22Rv1 (cell line): ENCODE measurements around the gene OVAAL.

Source experiments
- H3K27ac ChIP-seq: fragments of 450-650 bp; 2 replicates; pipeline ENCODE4 v1.5.1; 2017
- ZFX ChIP-seq: fragments of 450-650 bp; IDR thresholded peaks from 2 replicates; pipeline ENCODE4 v1.6.1; 2017; ENCODE audit warnings: antibody characterized with exemption, borderline replicate concordance
- TF ChIP-seq, protein P1 (sequence below): fragments of 450-650 bp; IDR thresholded peaks from 2 replicates; pipeline ENCODE4 v1.5.1; 2017; ENCODE audit warnings: mild to moderate bottlenecking

OVAAL gene

DNA sequence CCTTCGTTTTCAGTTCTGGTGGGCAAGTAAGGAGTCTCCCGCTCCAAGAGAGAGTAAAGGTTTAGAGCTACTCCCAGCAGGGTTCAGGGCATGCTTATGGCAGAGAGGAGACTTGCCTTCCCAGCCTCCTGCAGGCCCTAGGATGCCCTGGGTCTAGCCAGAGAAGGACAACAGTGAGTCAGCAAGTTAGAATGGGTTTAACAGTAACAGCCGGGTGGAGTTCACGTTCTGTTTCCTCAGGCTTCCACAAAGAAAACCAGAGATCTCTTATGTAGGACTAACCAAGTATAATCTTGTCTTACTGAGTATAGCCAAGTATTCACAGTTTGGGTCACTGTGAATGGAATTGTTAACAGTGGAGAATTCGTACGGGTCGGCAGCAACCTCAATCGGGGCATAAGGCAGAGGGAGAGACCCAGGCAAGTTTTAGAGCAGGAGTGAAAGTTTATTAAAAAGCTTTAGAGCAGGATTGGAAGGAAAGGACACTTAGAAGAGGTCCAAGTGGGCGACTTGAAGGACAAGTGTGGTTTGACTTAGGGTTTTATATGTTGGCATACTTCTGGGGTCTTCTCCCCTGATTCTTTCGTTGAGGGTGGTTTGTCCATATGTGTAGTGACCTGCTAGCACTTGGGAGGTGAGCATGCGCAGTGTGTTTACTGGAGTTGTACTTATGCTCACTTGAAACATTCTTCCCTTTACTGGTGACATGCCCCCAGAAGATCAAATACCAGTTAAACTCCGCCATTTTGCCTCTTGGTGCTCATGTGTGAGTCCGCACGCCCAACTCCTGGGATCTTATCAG lies 4.5 kb downstream of the OVAAL start:
- H3K27ac ChIP-seq = no peak overlapping the region
- TF ChIP-seq, protein P1, sequence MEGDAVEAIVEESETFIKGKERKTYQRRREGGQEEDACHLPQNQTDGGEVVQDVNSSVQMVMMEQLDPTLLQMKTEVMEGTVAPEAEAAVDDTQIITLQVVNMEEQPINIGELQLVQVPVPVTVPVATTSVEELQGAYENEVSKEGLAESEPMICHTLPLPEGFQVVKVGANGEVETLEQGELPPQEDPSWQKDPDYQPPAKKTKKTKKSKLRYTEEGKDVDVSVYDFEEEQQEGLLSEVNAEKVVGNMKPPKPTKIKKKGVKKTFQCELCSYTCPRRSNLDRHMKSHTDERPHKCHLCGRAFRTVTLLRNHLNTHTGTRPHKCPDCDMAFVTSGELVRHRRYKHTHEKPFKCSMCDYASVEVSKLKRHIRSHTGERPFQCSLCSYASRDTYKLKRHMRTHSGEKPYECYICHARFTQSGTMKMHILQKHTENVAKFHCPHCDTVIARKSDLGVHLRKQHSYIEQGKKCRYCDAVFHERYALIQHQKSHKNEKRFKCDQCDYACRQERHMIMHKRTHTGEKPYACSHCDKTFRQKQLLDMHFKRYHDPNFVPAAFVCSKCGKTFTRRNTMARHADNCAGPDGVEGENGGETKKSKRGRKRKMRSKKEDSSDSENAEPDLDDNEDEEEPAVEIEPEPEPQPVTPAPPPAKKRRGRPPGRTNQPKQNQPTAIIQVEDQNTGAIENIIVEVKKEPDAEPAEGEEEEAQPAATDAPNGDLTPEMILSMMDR = no peak
- no peak for TF ChIP-seq ZFX

DNA sequence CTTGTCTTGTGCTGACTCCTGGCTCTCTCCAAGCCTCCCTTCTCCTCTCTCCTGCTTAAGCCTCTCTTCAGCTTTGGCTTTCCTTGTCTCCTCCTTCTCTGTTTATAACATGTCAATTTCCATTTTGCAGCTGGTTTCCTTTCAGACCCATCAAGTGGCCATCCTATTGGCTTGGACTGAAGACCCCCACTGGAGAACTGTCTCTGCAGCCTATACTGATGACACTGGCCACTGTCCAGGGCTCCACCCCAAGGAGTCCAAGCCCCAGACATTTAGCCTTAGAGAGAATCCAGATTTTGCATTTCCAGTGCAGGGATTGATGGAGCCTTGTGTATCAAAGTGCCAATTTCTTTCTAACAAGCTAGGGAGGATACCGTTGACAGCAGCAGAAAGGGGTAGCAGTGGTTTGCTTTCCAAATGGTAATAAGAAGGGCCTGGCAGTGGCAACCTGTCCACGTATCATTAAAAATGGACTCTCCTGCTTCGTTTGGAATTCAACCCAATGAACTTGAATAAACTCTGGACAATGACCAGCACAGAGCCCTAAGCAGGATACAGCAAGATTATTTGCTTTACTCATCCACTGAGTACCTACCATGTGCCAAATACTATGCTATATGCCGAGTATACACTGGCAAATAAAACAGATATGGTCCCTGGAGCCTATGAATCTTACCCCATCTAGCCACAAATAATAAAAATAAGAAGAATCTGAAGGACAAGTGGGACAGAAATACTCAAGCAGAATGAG lies 6.5 kb downstream of the OVAAL start:
- H3K27ac ChIP-seq = no peak overlapping the region
- no peak for TF ChIP-seq ZFX
- TF ChIP-seq, protein P1 = no peak

DNA sequence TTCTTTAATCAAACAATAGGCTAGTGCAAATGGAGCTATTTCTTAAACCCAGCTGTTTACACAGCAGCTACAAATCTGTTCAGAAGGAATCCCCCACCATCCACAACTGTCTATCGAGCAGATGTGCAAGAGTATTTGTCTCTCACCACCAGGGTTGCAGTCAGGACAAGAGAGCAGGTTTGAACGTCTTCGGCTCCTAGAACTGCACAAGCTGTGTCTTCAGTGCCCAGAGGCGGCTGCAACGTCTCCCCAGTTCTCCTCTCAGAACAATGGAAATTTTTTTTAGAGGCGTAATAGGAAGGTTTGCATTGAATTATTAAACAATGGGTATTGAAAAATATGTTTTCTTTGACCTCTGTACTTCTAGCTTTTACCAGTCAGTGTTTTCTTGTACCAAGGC lies 7.3 kb downstream of the OVAAL start:
- TF ChIP-seq, protein P1 = no peak
- TF ChIP-seq ZFX = no peak

DNA sequence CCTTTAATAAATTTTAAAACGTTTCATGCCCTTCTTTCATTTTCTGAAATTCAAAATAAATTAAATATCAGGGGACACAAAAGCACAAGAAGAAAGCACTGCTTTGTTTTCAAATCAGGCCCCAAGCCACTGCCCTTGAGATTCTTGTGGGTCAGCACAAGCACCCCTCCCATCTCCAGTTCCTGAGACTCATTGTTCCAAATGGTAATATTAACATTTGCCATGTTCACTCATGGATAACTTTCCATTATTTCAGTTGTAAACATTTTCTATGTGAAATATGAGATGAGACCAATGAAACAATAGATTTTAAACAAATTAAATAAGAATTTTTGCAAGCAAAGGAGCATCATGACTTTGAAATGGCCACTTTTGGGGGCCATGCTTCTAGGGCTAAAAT lies 7.7 kb downstream of the OVAAL start:
- H3K27ac ChIP-seq = no peak overlapping the region
- TF ChIP-seq, protein P1 = no peak
- TF ChIP-seq ZFX = no peak

More for the DNA sequence above, 7.3 kb downstream of the OVAAL start:
- no peak overlapping the region for H3K27ac ChIP-seq

DNA sequence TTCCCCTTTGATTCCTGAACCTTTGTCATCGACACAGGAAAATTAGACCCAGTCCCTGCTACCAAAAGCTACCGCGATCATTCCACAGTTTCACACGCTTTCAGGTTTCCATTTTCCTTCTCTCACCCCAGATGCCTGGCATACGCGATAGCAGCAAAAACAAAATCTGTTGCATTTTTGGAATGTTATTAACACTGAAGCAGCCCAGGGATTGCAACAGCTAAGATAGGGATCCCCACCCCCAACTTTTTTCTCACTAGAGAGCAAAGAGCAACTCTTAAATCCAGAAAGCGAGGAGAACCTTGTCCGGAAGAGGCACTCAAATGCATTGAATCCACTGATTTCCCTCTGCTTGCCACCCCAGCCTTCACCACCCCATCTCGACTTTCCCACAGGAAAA lies 8.9 kb downstream of the OVAAL start:
- H3K27ac ChIP-seq = no peak overlapping the region

DNA sequence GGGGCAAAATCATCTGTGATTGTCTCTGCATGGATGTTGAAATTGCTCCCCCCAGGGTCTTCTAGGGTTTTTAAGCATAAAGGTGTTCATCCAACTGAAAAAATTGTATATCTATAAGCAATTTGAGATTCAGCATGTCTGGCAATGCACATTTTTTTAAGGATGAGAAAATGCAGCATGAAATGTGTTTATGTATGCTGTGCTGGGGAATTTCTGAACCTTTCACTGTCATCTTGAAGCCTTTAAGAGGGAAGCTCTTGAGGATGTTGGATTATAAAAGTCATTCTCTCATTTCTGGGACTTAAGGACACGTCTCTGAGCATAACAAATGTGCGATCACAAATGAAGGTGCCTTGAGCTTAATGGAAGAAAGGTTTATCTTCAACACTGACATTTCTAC lies 9.4 kb downstream of the OVAAL start:
- no peak for TF ChIP-seq ZFX
- TF ChIP-seq, protein P1 = no peak
- H3K27ac ChIP-seq = no peak overlapping the region

More for the DNA sequence above, 8.9 kb downstream of the OVAAL start:
- TF ChIP-seq, protein P1 = no peak
- TF ChIP-seq ZFX = no peak
